Kidney (tissue), 14 donors: ENCODE measurements around the gene GSX1. TPM values are rescaled to one million over a fixed set of nuclear protein-coding genes. Genes with fewer than 3 reads are reported as not detected.

Experiments
- DNase-seq, 5 donors: peaks; one replicate each; pipeline ENCODE4 v3.0.0-alpha.2; 2013 to 2020
- FAIRE-seq: peaks from 2 replicates; lab custom pipeline; 2012; peaks lifted over from hg19 to GRCh38; lab: Jason Lieb, UNC
- H3K27ac ChIP-seq, 2 donors: one replicate each; pipeline ENCODE4 v1.7.0; 2013; ENCODE audit warnings: low read depth in 2 of 2, low read length in 2 of 2, inconsistent platforms in 1 of 2
- H3K27me3 ChIP-seq: one replicate; pipeline ENCODE4 v1.7.1; 2013; ENCODE audit warnings: low read length, inconsistent platforms; ENCODE audit not compliant: control insufficient read depth, insufficient read depth
- H3K36me3 ChIP-seq, 3 donors: one replicate each; pipeline versions ENCODE4 v1.7.0 to v1.7.1; 2013; ENCODE audit warnings: low read length in 3 of 3, control low read depth in 1 of 3, inconsistent platforms in 1 of 3; ENCODE audit not compliant: insufficient read depth in 3 of 3, control insufficient read depth in 2 of 3
- H3K4me1 ChIP-seq, 3 donors: one replicate each; pipeline versions ENCODE4 v1.7.0 to v1.7.1; 2013; ENCODE audit warnings: low read length in 3 of 3, inconsistent platforms in 1 of 3, low read depth in 1 of 3; ENCODE audit not compliant: control insufficient read depth in 2 of 3, insufficient read depth in 2 of 3
- H3K4me3 ChIP-seq, 3 donors: one replicate each; pipeline versions ENCODE4 v1.7.0 to v1.8.1; 2013; ENCODE audit warnings: low read length in 3 of 3, control low read depth in 1 of 3, inconsistent platforms in 1 of 3
- H3K9ac ChIP-seq, 3 donors: one replicate each; pipeline versions ENCODE4 v1.7.0 to v1.7.1; 2013; ENCODE audit warnings: low read length in 3 of 3, control low read depth in 1 of 3, inconsistent platforms in 1 of 3
- H3K9me3 ChIP-seq, 3 donors: one replicate each; pipeline versions ENCODE4 v1.7.0 to v1.7.1; 2013; ENCODE audit warnings: low read length in 3 of 3, control low read depth in 1 of 3, inconsistent platforms in 1 of 3; ENCODE audit not compliant: control insufficient read depth in 2 of 3, insufficient read depth in 1 of 3
- intact Hi-C: fragments of 100-400 bp; cut with DNase I; formaldehyde crosslinking; loops from one replicate; pipeline ENCODE4 v1.11.1; 2022
- polyA plus RNA-seq: library from polyadenylated mRNA; stranded (reverse); fragments of 350-450 nt; fragmentation: Illumina TruSeq; extraction: RNeasy Lipid Tissue Mini Kit (QIAGEN cat#74804); gene quantifications from one replicate; pipeline ENCODE4 v1.2.3, GENCODE V29; 2014; ENCODE audit warnings: low read depth, low replicate concordance; ENCODE audit not compliant: insufficient read depth
- total RNA-seq: library from RNA; stranded (reverse); fragmentation: NEBNext Ultra II Directional; extraction: Animal tissue kit (Norgen Biotek cat#: 25700); gene quantifications from one replicate; pipeline ENCODE4 v1.2.1, GENCODE V29; 2021
- TF ChIP-seq, protein P1 (sequence below): IDR thresholded peaks from 3 replicates; pipeline ENCODE4 v1.5.1; 2012; ENCODE audit warnings: mild to moderate bottlenecking, moderate library complexity, borderline replicate concordance; ENCODE audit not compliant: insufficient read depth; ENCODE audit errors: extremely low read depth
- donor health status: control.
- donor health status: control.
- donor health status: control.
- donor health status: control.
- donor health status: control.
- donor health status: DM: yes; HTN: yes; CAD: no.
- donor health status: Normal renal cell carcinoma (clear cell type).

The GSX1 gene
- total and polyA plus RNA-seq, 2 donors from 2014 or later: not detected

DNA sequence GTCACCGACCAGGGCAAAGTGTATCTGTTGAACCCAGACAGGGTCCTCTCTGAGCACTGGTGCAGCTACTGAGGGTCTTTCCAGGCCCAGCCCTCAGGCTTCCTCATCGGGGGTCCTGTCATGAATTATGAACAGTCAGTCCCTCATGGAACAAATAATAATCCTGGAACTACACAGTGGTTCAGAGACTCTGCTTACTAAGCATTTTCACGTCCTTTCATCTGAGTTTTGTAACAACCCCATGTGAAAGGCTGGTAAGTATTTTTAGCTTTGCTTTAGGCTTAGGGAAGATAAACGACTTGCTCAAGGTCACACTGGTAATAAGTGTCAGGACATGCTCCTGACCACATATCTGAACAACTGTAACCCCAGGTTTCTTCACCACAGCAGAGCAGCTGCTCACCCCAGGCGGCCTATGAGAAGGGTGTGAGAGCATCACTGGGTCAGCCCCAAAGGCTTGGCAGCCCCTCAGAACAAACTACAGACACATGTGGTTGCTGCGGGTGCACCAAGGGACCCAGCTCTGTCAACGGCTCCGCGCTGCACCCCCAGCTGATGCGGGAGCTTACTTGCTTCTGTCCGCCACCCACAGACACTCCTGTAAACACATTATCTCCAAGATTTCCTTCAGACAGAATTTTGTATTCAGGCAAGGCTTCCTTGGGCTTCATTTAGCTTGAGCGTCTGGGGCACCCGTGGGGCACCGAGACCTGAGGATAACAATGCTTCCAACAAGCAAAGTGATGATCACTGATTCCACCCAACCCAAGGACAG, 19.4 kb upstream of the GSX1 start:
- no peaks in the 10 kb centered on the region for H3K36me3 ChIP-seq
- intact Hi-C loops: no loop called here
- FAIRE-seq (no peak), DNase-seq (no peak)
- no peak overlapping the region for H3K4me3 ChIP-seq
- TF ChIP-seq, protein P1, sequence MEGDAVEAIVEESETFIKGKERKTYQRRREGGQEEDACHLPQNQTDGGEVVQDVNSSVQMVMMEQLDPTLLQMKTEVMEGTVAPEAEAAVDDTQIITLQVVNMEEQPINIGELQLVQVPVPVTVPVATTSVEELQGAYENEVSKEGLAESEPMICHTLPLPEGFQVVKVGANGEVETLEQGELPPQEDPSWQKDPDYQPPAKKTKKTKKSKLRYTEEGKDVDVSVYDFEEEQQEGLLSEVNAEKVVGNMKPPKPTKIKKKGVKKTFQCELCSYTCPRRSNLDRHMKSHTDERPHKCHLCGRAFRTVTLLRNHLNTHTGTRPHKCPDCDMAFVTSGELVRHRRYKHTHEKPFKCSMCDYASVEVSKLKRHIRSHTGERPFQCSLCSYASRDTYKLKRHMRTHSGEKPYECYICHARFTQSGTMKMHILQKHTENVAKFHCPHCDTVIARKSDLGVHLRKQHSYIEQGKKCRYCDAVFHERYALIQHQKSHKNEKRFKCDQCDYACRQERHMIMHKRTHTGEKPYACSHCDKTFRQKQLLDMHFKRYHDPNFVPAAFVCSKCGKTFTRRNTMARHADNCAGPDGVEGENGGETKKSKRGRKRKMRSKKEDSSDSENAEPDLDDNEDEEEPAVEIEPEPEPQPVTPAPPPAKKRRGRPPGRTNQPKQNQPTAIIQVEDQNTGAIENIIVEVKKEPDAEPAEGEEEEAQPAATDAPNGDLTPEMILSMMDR: no peak
- H3K4me1 ChIP-seq: no peaks in the 10 kb centered on the region
- no peaks in the 10 kb centered on the region for H3K9me3 ChIP-seq
- H3K9ac ChIP-seq: no peak overlapping the region
- no peak overlapping the region for H3K27ac ChIP-seq
- H3K27me3 ChIP-seq: no peaks in the 10 kb centered on the region

DNA sequence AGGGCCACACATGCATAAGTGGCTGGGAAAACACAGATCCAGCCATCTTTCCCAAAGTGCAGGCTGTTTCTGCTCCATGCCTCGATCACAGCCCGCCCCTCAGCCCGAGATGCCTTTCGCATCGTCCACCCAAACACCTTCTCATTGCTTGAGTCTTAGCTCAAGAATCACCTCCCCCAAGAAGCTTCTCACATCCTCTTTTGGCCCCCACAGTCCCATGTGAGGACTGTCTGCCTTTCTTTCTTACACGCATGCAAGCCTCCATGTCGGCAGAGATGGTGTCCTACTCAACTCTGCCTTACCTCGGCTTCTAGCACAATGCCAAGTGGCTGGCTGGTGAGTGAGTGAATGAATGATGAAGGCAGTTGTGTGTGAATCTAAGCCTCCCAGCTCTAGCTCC, 18.1 kb upstream of the GSX1 start:
- H3K4me3 ChIP-seq: no peak overlapping the region
- TF ChIP-seq, protein P1: no peak
- DNase-seq (no peak), FAIRE-seq (no peak)
- no peaks in the 10 kb centered on the region for H3K27me3 ChIP-seq
- H3K36me3 ChIP-seq: no peaks in the 10 kb centered on the region
- H3K4me1 ChIP-seq: no peaks in the 10 kb centered on the region
- no peak overlapping the region for H3K9ac ChIP-seq
- no peak overlapping the region for H3K27ac ChIP-seq
- no peaks in the 10 kb centered on the region for H3K9me3 ChIP-seq
- intact Hi-C loops: no loop called here

DNA sequence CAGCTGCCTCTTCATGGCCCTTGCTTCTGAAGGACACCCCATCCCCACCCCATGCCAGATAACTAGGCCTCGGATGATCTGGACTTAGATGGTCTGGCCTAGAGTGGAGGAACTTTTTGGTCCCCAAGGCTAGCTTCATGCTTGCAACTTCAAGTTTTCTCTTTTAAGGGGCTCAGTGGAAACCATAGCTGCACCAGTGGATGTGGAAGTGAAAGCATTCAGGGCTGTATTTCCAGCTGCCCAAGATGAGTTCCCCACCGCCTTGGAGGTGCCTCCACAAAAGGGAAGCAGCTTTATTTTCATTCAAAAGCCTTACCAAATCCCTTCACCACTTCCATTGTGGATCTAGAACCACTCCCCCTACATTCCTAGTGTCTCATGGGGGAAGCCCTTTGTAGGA, 17.6 kb upstream of the GSX1 start:
- H3K4me1 ChIP-seq: no peaks in the 10 kb centered on the region
- H3K36me3 ChIP-seq: no peaks in the 10 kb centered on the region
- TF ChIP-seq, protein P1: no peak
- no peak overlapping the region for H3K4me3 ChIP-seq
- no peaks in the 10 kb centered on the region for H3K9me3 ChIP-seq
- intact Hi-C loops: no loop called here
- no peaks in the 10 kb centered on the region for H3K27me3 ChIP-seq
- no peak overlapping the region for H3K9ac ChIP-seq
- DNase-seq (no peak), FAIRE-seq (no peak)
- H3K27ac ChIP-seq: no peak overlapping the region
